VCaP (cell line): ENCODE measurements around the gene TMEM51.

ENCODE experiments used
- H3K27ac ChIP-seq: fragments of 450-650 bp; 2 replicates; pipeline ENCODE4 v1.5.1; 2017
- TF ChIP-seq, protein P1 (sequence below): fragments of 450-650 bp; conservative IDR thresholded peaks from 2 replicates; pipeline ENCODE4 v1.5.1; 2017; ENCODE audit warnings: mild to moderate bottlenecking, moderate library complexity

The TMEM51 gene

DNA sequence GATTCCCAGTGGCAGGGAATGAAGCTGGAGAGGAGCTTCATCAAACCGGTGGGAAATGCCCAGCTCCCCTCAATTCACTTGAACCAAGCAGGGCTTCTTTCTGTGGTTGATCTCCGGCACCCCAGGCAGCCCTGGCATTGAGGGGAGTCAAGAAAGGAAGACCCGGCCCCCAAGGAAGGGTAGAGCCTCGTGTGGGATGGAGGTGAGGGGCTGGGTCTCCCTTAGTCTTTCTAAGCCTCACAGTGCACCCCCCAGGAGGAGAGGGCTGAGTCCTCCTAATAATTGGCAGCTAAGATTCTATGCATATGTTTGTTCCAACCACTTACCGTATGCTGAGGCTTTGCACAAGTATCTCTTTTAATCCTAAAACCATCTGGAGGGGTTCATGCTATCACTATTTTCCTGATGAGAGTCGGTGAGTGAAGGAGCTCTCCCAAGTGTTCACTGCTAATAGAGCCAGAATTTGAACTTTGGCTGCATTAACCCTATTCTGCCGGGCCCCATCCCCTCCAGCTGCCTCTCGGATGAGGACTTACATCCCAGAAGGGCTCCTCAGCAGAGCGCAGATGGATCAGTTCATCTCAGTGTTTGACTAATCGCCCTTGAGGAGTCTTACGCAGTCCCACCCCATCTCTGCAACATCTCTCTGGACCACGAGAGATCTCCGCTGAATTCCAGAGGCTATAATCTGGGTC, 33.1 kb upstream of the TMEM51 start:
- no peak overlapping the region for H3K27ac ChIP-seq
- TF ChIP-seq, protein P1, sequence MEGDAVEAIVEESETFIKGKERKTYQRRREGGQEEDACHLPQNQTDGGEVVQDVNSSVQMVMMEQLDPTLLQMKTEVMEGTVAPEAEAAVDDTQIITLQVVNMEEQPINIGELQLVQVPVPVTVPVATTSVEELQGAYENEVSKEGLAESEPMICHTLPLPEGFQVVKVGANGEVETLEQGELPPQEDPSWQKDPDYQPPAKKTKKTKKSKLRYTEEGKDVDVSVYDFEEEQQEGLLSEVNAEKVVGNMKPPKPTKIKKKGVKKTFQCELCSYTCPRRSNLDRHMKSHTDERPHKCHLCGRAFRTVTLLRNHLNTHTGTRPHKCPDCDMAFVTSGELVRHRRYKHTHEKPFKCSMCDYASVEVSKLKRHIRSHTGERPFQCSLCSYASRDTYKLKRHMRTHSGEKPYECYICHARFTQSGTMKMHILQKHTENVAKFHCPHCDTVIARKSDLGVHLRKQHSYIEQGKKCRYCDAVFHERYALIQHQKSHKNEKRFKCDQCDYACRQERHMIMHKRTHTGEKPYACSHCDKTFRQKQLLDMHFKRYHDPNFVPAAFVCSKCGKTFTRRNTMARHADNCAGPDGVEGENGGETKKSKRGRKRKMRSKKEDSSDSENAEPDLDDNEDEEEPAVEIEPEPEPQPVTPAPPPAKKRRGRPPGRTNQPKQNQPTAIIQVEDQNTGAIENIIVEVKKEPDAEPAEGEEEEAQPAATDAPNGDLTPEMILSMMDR, result no peak

DNA sequence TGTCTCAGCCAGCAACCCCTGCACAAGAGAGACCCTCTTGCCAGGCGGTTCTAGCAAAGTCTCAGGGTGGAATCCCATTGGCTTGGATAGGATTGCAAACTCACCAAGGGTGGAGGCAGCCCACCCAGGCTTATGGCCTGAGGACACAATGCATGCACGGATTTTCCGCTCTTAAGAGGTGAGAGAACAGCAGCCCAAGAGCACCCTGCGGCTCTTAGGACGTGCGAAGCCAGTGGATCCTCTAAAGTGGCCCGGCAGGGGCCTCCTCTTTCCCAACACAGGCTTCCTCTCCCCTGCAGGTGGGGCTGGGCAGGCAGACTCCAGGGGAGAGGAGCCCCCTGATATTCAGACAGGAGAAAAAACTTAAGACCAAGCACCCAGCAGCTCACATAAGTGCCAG, 31.2 kb upstream of the TMEM51 start:
- TF ChIP-seq, protein P1, result no peak
- no peak overlapping the region for H3K27ac ChIP-seq

DNA sequence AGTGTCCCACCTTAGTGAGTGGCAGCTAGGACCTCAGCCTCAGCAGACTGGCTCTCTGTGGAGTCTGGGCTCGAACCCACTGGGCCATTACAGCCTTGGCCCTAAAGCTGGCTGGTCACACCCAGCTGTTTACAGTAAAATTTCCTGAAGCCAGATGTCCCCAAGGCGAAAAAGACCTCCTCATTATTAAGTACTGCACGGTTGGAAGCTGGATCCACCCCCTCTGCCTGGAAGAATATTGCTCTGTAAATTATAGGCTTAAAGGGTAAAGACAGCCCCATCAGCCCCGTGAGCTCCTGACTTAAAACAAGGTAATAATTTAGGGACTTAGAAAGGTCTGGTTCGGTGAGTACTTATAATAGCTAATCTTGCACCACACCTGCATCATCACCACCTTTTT, 30.3 kb upstream of the TMEM51 start:
- TF ChIP-seq, protein P1, result no peak
- H3K27ac ChIP-seq, result no peak overlapping the region

DNA sequence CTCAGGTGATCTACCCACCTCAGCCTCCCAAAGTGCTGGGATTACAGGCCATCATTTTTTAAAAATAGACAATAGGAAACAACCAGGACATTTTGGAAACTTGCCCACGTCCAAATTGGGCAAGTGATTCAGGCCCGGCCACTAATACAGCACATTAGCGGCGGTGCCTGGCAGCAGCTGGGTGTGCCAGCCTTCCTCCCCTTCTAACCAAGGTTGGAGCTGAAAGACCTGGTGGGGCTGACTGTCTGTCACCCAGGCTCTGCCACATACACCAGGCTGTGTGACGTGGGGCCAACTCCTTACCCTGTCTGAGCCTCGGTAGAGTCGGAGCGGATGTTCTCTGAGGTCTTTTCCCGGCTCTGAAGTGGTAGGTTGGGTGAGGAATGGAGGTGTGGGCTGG, 29.6 kb upstream of the TMEM51 start:
- TF ChIP-seq, protein P1, result no peak
- no peak overlapping the region for H3K27ac ChIP-seq

DNA sequence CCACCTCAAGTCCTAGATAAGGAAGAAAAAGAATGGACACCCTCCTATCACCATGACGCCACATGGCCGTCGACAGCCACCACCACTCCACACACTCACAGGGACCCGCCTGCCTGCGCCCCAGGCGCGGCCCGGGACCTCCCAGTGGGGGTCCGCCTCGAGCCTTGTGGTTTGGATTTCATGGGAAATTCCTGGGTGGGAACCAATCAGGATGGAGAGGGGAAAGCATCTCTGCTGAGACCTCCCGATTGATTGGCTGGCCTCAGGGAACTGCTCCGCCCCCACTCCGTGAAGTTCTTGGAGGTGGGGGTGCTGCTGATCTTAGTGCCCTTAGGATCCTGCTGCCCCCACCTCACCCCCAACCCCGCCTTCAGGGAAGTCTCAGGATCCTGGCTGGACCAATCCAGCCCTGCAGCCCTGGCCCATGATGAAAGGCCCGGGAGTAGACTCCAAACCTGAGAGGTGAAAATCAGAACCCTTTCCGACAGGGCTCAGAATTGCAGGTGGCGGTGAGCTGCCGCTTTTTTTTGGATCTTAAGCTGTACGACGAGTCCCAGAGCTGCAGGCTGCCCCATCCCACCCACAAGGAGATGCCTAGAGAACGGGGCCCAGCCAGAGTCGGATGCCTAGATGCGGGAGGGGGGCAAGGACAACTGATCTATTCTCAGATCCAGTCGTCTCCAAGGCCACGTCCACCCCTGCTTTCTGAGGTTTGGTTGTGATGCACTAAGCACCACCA, 29.0 kb upstream of the TMEM51 start:
- TF ChIP-seq, protein P1, result no peak
- no peak overlapping the region for H3K27ac ChIP-seq

DNA sequence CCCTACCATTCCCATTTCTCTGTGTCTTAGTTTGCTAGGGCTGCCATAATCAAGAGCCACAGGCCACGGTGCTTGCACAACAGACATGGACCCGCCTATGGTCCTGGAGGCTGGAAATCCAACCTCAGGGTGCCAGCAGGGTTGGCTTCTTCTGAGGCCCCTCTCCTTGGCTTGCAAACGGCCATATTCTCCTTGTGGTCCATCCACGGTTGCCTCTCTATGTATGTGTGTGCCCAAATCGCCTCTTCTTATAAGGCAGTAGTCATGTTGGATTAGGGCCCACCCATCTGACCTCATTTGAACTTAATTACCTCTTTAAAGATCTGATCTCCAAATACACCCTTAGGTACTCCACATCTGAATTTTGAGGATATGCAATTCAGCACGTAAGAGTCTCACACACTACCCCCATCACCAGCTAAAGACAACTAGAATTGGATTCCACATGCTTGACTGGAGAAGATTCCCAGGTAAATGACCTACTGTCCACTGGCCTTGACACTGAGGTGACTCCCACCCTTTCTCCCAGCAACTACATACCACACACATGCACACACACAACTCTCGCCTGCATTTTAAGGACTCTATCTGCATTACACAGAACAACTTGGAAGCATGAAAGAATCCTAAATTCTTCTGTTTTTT, 28.3 kb upstream of the TMEM51 start:
- TF ChIP-seq, protein P1, result no peak
- H3K27ac ChIP-seq, result no peak overlapping the region

DNA sequence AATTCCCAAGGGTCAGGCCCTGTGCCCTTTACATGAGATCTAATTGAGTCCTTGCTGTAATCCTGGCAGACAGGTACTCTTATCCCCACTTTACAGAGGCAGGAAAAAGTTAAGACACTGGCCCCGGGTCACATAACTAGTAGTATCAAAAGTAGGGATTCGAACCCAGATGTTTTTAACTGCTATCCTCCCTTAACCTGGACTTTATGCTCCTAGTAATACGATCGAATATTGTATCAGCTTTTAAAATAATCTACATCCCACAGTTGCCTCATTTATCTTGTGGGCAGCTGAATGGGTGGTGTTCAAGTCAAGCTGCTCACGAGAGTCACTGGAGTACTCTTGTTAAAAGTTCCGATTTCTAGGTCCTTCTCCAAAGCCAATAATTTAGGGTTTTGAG, 25.5 kb upstream of the TMEM51 start:
- H3K27ac ChIP-seq, result no peak overlapping the region
- TF ChIP-seq, protein P1, result no peak
